Frontal cortex (tissue), 4 donors: ENCODE data around the gene GOPC. TPM values are rescaled to one million over a fixed set of nuclear protein-coding genes. Genes with fewer than 3 reads are reported as not detected.
"Not testable (repeated sequence)": the region's sequence is repeated elsewhere in the genome, so short reads cannot be mapped to it uniquely, and the experiment has no call there.

Experiments used
- DNase-seq, 2 donors: peaks; one replicate each; pipeline ENCODE4 v3.0.0; 2012; ENCODE audit warnings: low spot score in 2 of 2
- FAIRE-seq: peaks from 2 replicates; lab custom pipeline; 2012; peaks lifted over from hg19 to GRCh38; lab: Jason Lieb, UNC
- total RNA-seq: library from RNA; depleted of rRNA; stranded (reverse); fragments of >200 nt; gene quantifications from one replicate; pipeline ENCODE4 v1.2.3, GENCODE V29; 2014
- donor health status: control.
- donor health status: control.
- donor health status: control.

The GOPC gene
- total RNA-seq, 1 donor from 2014 or later: 66.9 TPM

- DNase-seq (no peak), FAIRE-seq (no peak)
Measured at GRCh38 chr6:117521791-117522502, 80.4 kb downstream of the GOPC start.

GRCh38 chr6:117520603-117521395 is 81.5 kb downstream of the GOPC start:
- DNase-seq: no peak
- no peak for FAIRE-seq

GRCh38 chr6:117518870-117519269 is 83.4 kb downstream of the GOPC start:
- FAIRE-seq: no peak
- no peak for DNase-seq

GRCh38 chr6:117517995-117518394 is 84.3 kb downstream of the GOPC start:
- FAIRE-seq, DNase-seq: not testable (repeated sequence)

GRCh38 chr6:117515326-117515725 is 87.0 kb downstream of the GOPC start:
- DNase-seq (no peak), FAIRE-seq (no peak)

GRCh38 chr6:117514655-117515054 is 87.7 kb downstream of the GOPC start:
- FAIRE-seq: no peak
- DNase-seq: no peak

- DNase-seq (no peak), FAIRE-seq (no peak)
Measured at GRCh38 chr6:117513778-117514365, 88.4 kb downstream of the GOPC start.

- FAIRE-seq: no peak
- DNase-seq: no peak
Measured at GRCh38 chr6:117512987-117513573, 89.2 kb downstream of the GOPC start.

- FAIRE-seq (no peak), DNase-seq (no peak)
Measured at GRCh38 chr6:117512056-117512828, 90.1 kb downstream of the GOPC start.

Other genes with a start within 250 kb of the GOPC start
- not detected for gene ROS1, start 176.6 kb downstream of the GOPC start, total RNA-seq
- 3.7 TPM for gene DCBLD1, start 119.8 kb downstream of the GOPC start, total RNA-seq
- gene NUS1, start 73.0 kb upstream of the GOPC start, total RNA-seq: 34.6 TPM